ENCODE results near the gene ENTREP3.
"Not testable (repeated sequence)": the region's sequence is repeated elsewhere in the genome, so short reads cannot be mapped to it uniquely, and the experiment has no call there.

The ENTREP3 gene

DNA sequence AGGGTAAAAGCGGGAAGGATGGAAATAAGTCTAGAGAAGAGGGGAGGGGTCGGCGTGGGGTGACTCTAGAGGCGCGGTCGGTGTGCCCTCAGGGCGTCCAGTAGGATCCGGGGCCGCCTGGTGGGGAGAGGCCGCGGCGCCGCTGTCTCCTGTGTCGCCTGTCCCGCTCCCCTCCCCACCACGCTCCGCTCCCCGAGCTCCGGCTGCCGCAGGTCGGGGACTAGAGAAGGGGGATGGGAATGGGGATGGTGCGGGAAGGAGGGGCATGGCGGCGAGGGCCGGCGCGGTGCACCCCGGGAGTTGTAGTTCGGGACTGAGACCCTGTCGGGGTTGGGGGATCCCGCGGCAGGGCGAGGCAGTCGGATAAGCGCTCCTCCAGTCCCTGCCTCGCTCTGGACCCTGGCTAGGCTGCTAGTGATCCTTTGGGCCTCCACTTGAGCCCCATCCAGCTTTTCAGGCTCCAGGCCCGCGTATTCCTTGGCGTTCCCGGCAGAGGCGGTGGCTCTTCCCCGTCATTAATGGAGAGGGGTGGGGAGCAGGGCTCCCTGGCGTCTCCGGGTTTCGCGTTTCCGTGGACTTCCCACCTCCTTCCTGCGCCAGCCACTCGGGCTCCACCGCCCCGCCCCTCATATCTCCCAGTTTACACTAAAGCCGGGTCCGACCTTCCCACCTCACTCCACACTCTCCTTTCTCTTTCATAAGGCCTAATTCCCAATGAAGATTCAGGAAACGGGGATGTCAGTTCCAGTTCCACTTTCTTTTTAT lies at the start of gene ENTREP3:
Gene ENTREP3 (minus strand): TSS at position 241 of the 765 bp plus-strand sequence. CDS start 606 bp downstream, outside the sequence.
- in situ Hi-C loops (cut with MboI; ENCODE audit: low sequenced_read_pairs): no loop called here

- in situ Hi-C loops (cut with MboI; ENCODE audit: low sequenced_read_pairs): no loop called here
These were observed 49.3 kb upstream of the ENTREP3 start for GRCh38 chr1:155304558-155305063.

DNA sequence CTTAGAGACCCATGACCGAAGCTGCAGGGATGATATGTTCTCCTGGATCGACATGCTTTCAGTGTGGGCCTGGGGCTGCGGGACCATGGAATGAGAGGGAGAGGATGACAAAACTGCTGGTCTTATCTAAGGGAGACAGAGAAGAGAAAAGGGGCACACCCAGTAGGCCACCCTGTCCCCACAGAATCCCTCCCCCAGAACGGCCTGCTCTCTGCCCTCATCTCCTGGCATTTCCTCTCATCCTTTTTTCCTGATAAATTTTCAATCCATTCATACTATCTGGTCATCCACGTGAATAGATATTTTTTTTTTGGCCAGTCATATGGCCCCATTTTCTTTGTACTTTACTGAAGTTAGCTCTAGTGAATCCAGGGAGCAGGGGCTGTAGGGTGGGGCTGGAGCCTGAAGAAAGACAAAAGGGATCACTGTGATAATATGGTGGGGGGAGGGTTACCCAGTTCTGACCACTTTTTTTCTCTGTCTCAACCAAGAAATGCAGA lies 46.1 kb upstream of the ENTREP3 start, which contains the start of gene PKLR:
Gene PKLR (minus strand): TSS at position 97 of the 500 bp plus-strand sequence. CDS start 43 bp downstream, at position 54.
- in situ Hi-C loops (cut with MboI; ENCODE audit: low sequenced_read_pairs): no loop called here

DNA sequence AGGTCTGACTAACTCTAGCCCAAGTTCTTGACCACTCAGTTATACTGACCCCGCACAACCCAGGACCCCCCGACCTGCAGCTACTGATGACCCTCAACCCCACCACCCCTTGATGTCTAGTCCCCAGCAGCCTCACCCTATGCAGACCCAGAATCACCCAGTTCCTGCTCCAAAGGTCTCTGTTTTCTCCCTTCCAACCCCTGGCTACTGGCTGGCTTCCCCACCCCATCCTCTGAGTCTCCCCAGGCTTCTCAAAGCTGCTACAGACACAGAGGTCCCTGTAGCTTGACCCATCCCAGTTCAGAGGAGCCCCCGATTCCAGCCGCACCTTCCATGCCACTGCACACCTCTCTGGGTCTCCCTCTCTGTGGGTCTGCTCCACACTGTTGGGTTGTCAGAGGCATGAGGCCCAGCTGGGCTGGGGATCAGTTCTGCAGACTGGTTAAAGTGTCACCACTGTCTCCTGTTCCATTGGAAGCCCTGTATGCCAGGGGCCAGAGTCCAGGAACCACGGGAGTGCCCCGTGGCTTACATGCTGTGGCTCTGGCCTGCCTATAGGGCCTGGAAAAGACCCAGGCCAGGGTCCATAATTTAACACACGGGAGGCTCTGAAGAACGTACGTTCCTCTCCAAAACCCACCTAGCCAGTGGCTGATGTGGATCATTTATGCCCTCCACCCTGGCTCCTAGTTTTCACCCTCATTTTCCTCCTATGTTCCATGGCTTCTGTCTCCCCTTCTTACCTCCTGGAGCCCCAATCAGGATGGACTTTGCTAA lies 45.5 kb upstream of the ENTREP3 start:
- in situ Hi-C loops (cut with MboI; ENCODE audit: low sequenced_read_pairs): no loop called here

GRCh38 chr1:155300024-155300423 lies 44.7 kb upstream of the ENTREP3 start:
- in situ Hi-C loops (cut with MboI; ENCODE audit: low sequenced_read_pairs): no loop called here

- in situ Hi-C loops (cut with MboI; ENCODE audit: low sequenced_read_pairs): no loop called here
These were observed 42.1 kb upstream of the ENTREP3 start for GRCh38 chr1:155297384-155297783.

DNA sequence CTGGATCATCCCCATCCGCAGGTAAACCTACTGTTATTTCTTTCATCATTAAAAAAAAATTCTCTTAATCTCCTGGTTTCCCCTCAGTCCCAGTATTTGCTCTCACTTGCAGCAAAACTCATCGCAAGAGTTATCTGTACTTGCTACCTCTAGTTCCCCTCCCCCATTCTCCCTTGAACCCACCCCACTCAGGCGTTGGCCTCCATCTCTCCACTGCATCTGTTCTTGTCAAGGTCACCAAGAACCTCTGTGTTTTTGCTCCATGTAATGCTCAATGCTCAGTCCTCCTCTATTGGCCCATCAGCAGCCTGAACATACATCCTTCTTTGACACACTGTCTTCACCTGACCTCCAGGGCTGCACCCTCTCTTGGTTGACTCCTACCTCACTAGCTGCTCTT lies 41.4 kb upstream of the ENTREP3 start:
- in situ Hi-C loops (cut with MboI; ENCODE audit: low sequenced_read_pairs): no loop called here

- in situ Hi-C loops (cut with MboI; ENCODE audit: low sequenced_read_pairs): no loop called here
These were observed 40.6 kb upstream of the ENTREP3 start for GRCh38 chr1:155295942-155296267.

- in situ Hi-C loops (cut with MboI; ENCODE audit: low sequenced_read_pairs): no loop called here
These were observed 40.1 kb upstream of the ENTREP3 start for GRCh38 chr1:155295183-155295941.

DNA sequence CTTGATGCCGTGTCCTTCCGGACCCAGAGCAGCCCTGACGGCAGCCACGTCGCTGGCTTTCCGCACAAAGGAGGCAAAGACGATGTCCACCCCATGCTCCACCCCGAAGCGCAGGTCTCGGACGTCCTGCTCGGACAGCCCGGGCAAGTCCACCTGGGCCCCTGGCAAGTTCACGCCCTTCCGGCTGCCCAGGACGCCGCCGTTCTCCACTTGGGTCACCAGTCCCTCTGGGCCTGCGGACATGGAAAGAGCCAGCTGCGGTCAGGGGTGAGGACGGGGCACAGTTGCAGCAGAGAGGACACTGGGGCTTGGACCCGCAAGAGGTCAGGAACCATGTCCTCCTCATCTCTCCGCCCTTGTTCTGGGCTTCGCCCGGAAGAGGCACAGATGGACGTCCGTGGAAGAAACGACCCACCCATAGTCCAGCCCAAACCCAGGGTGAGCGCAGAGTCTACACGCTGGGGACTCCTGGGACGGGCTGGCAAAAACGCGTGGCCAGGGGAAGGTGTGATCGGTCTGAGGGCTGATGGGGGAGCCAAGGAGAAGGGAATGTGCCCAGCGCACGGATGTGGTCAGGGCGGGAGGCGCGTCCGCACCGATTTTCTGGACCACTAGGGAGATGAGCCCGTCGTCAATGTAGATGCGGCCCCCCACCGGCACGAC lies 39.4 kb upstream of the ENTREP3 start:
- in situ Hi-C loops (cut with MboI; ENCODE audit: low sequenced_read_pairs): no loop called here

DNA sequence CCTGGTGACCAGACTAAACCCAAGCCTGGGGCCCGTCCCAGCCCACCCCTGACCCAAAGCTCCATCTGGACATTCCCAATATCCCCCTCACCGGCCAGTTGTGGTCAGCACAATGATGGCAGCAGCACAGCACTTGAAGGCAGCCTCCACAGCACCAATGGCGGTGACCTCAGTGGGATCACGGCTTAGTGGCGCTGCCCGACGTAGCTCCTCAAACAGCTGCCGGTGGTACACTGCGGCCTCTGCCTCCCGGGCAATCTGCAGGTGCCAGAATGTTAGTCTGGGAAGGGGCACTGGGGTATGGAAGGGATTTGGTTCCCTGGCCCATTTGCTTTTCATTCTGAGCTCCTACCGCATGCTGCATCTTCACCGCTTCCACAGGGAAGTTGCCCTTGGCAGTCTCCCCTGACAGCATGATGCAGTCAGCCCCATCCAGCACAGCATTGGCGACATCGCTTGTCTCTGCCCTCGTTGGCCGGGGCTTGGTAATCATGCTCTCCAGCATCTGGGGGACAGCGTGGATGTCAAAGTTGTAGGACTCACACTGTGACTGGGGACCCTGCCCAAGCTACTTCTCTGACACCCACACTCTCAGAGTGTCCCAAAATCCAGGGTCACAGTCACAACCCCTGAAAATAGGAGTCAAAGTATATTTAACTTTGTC lies 37.9 kb upstream of the ENTREP3 start:
- in situ Hi-C loops (cut with MboI; ENCODE audit: low sequenced_read_pairs): no loop called here

GRCh38 chr1:155291006-155291405 lies 35.7 kb upstream of the ENTREP3 start:
- in situ Hi-C loops (cut with MboI; ENCODE audit: low sequenced_read_pairs): not testable (repeated sequence)

- in situ Hi-C loops (cut with MboI; ENCODE audit: low sequenced_read_pairs): no loop called here
These were observed 32.8 kb upstream of the ENTREP3 start for GRCh38 chr1:155287987-155288543.

GRCh38 chr1:155286544-155286943 lies 31.3 kb upstream of the ENTREP3 start:
- in situ Hi-C loops (cut with MboI; ENCODE audit: low sequenced_read_pairs): no loop called here

GRCh38 chr1:155285631-155286044 lies 30.4 kb upstream of the ENTREP3 start:
- in situ Hi-C loops (cut with MboI; ENCODE audit: low sequenced_read_pairs): no loop called here

DNA sequence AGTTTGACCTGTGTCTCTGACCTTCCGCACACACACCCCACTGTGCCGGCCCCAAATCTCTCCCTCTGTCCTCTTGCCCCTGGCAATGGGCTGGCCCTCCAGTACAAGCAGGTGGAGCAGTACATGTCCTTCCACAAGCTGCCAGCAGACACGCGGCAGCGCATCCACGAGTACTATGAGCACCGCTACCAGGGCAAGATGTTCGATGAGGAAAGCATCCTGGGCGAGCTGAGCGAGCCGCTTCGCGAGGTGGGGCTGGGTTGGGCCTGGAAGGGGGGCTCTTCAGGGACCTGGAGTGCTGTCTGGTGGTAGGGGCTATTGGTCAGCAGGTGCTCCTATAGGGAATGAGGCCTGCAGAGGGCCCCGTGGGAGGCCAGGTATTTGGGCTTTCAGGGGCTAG lies 29.8 kb upstream of the ENTREP3 start:
- in situ Hi-C loops (cut with MboI; ENCODE audit: low sequenced_read_pairs): no loop called here

GRCh38 chr1:155284476-155284875 lies 29.2 kb upstream of the ENTREP3 start:
- in situ Hi-C loops (cut with MboI; ENCODE audit: low sequenced_read_pairs): no loop called here

- in situ Hi-C loops (cut with MboI; ENCODE audit: low sequenced_read_pairs): no loop called here
These were observed 27.3 kb upstream of the ENTREP3 start for GRCh38 chr1:155282488-155283091.

- in situ Hi-C loops (cut with MboI; ENCODE audit: low sequenced_read_pairs): no loop called here
These were observed 24.0 kb upstream of the ENTREP3 start for GRCh38 chr1:155279268-155279667.
